Memory B cell (primary cell): Measurements from ENCODE around the gene DRC7.
A peak's percentile ranks its signal among the peaks of the same experiment; 100 is the strongest.
"Not testable (repeated sequence)": the region's sequence is repeated elsewhere in the genome, so short reads cannot be mapped to it uniquely, and the experiment has no call there.

Experiments
- ATAC-seq: fragments of 150-1000 bp; cut with Tn5 transposase; 2 replicates; pipeline ENCODE4 v1.10.0; 2021; ENCODE audit warnings: low read depth, mild to moderate bottlenecking, moderate library complexity
- DNase-seq, 2 donors: peaks; one replicate each; pipeline ENCODE4 v3.0.0; 2022; ENCODE audit warnings: low spot score in 2 of 2
- H3K27ac Mint-ChIP-seq: one replicate; pipeline ENCODE4 v1.8.0; 2022; ENCODE audit warnings: mild to moderate bottlenecking, moderate library complexity, mixed read lengths
- H3K27me3 Mint-ChIP-seq: one replicate; pipeline ENCODE4 v1.8.0; 2022; ENCODE audit warnings: mixed read lengths
- H3K36me3 Mint-ChIP-seq: one replicate; pipeline ENCODE4 v1.8.0; 2022; ENCODE audit warnings: mild to moderate bottlenecking, mixed read lengths
- H3K4me1 Mint-ChIP-seq: one replicate; pipeline ENCODE4 v1.8.0; 2022; ENCODE audit warnings: mixed read lengths
- H3K4me3 Mint-ChIP-seq: one replicate; pipeline ENCODE4 v1.8.0; 2022; ENCODE audit warnings: mild to moderate bottlenecking, moderate library complexity, mixed read lengths
- H3K9me3 Mint-ChIP-seq: one replicate; pipeline ENCODE4 v1.8.0; 2022; ENCODE audit warnings: mixed read lengths

The DRC7 gene

DNA sequence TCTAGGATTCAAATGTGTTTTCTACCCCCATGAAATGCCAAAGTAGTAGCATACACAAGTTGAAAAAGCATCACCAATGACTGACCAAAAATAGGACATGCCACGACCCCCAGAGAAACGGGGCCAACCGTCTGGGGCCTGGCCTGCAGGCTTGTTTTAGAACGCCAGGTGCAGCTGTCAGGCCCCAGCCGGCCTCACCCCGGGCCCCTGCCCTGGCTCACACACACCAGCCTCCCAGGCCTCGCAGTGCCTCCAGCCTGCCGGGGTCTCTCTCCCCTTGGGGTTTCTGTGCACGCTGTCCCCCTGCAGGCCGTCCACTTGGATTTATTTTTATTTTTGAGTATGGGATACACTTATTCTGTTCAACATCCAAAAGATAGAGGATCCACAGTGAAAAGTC is 48.9 kb downstream of the DRC7 start:
- H3K4me3 Mint-ChIP-seq = no peak overlapping the region
- no peaks in the 10 kb centered on the region for H3K4me1 Mint-ChIP-seq
- H3K27me3 Mint-ChIP-seq = no peaks in the 10 kb centered on the region
- H3K27ac Mint-ChIP-seq = no peak overlapping the region
- DNase-seq = no peak
- peaks cover 1% of the 10 kb centered on the region for H3K36me3 Mint-ChIP-seq
- no peaks in the 10 kb centered on the region for H3K9me3 Mint-ChIP-seq
- no peak for ATAC-seq

DNA sequence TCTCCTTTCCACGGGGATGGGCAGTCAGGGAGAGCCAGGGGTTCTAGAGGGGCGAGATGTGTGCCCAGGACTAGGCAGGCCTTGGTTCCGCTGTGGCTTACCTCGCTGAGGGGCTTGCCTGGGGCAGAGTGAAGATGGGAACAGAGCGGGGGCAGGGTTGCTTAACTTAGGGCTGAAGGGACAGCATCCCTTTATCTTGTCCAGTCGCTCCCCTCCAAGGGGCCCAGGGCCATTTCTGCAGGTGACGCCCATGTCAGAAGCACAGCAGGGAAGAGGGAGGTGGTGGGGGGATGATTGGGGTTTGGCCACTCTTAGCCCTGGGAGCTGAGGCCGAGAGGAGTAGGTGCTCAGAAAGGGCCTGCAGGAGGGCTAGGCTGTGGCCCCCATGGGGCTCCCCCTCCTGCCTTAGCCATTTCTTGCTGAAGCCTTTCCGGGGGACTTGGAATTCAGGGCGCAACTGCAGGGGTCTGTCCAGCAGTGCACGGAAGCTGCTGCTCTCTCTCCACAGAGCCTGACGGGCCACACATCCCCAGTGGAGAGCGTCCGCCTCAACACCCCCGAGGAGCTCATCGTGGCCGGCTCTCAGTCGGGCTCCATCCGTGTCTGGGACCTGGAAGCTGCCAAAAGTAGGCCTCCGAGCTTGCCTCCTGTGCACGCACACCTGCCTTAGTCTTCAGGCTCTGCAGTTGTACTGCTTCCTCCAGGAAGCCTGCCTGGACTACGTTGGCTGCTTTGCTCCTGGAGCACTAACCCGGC is 49.5 kb downstream of the DRC7 start:
- no peak overlapping the region for H3K4me3 Mint-ChIP-seq
- no peaks in the 10 kb centered on the region for H3K27me3 Mint-ChIP-seq
- no peak for DNase-seq
- H3K27ac Mint-ChIP-seq = no peak overlapping the region
- H3K4me1 Mint-ChIP-seq = no peaks in the 10 kb centered on the region
- H3K9me3 Mint-ChIP-seq = no peaks in the 10 kb centered on the region
- H3K36me3 Mint-ChIP-seq = peaks cover 1% of the 10 kb centered on the region
- no peak for ATAC-seq

DNA sequence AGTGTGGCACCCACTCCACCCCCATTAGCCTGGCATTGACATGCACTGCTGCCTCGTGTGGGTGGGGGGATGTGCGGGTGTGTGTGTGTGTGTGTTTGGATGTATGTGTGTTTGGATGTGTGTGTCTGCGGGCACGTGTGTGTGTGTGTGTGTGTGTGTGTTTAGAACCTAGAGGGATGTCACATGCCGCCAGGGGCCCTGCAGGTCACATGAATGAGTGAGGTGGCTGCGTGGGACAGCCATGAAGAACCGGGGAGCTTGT is 50.0 kb downstream of the DRC7 start:
- no peak for DNase-seq
- Mint-ChIP-seq H3K36me3 (peaks cover 1% of the 10 kb centered on the region), H3K27ac (no peak overlapping the region), H3K4me1 (no peaks in the 10 kb centered on the region), H3K27me3 (no peaks in the 10 kb centered on the region), H3K4me3 (no peak overlapping the region), H3K9me3 (no peaks in the 10 kb centered on the region)
- ATAC-seq = no peak

- no peaks in the 10 kb centered on the region for H3K27me3 Mint-ChIP-seq
- DNase-seq (no peak), ATAC-seq (no peak)
- H3K9me3 Mint-ChIP-seq = no peaks in the 10 kb centered on the region
- no peaks in the 10 kb centered on the region for H3K4me1 Mint-ChIP-seq
- peaks cover 1% of the 10 kb centered on the region for H3K36me3 Mint-ChIP-seq
- H3K4me3 Mint-ChIP-seq = no peak overlapping the region
- H3K27ac Mint-ChIP-seq = no peak overlapping the region
Observed at GRCh38 chr16:57745768-57746167, 51.2 kb downstream of the DRC7 start.

GRCh38 chr16:57746316-57746715 is 51.7 kb downstream of the DRC7 start:
- H3K9me3 Mint-ChIP-seq, H3K27ac Mint-ChIP-seq, H3K4me1 Mint-ChIP-seq, DNase-seq, H3K36me3 Mint-ChIP-seq, H3K4me3 Mint-ChIP-seq, H3K27me3 Mint-ChIP-seq, ATAC-seq: not testable (repeated sequence)

DNA sequence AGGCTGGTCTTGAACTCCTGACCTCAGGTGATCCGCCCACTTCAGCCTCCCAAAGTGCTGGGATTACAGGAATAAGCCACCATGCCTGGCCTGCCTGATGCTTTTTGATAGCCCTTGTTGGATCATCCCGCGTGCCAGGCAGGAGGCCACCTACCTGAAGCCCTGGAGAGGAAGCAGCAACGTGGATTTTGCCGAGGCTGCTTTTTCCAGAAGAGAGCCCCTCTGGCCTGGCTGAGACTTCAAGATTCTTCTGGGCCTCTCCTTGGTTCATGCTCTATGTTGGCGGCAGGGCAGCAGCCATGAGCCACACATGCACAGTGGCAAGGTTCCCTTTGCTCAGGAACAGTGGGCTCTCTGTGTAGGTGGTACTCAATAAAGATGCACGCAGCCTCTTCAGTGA is 52.5 kb downstream of the DRC7 start:
- no peaks in the 10 kb centered on the region for H3K9me3 Mint-ChIP-seq
- H3K27ac Mint-ChIP-seq = no peak overlapping the region
- ATAC-seq (no peak), DNase-seq (no peak)
- H3K4me1 Mint-ChIP-seq = no peaks in the 10 kb centered on the region
- peaks cover 4% of the 10 kb centered on the region for H3K36me3 Mint-ChIP-seq
- H3K4me3 Mint-ChIP-seq = no peak overlapping the region
- no peaks in the 10 kb centered on the region for H3K27me3 Mint-ChIP-seq

- H3K4me3 Mint-ChIP-seq = no peak overlapping the region
- H3K27me3 Mint-ChIP-seq = no peaks in the 10 kb centered on the region
- H3K9me3 Mint-ChIP-seq = no peaks in the 10 kb centered on the region
- DNase-seq (no peak), ATAC-seq (no peak)
- H3K4me1 Mint-ChIP-seq = no peaks in the 10 kb centered on the region
- no peak overlapping the region for H3K27ac Mint-ChIP-seq
- peaks cover 4% of the 10 kb centered on the region for H3K36me3 Mint-ChIP-seq
Observed at GRCh38 chr16:57747496-57747895, 52.9 kb downstream of the DRC7 start.

- no peak for DNase-seq
- no peak overlapping the region for H3K4me3 Mint-ChIP-seq
- H3K9me3 Mint-ChIP-seq = no peaks in the 10 kb centered on the region
- ATAC-seq = no peak
- H3K4me1 Mint-ChIP-seq = no peaks in the 10 kb centered on the region
- peaks cover 4% of the 10 kb centered on the region for H3K36me3 Mint-ChIP-seq
- no peak overlapping the region for H3K27ac Mint-ChIP-seq
- H3K27me3 Mint-ChIP-seq = no peaks in the 10 kb centered on the region
Observed at GRCh38 chr16:57747996-57748395, 53.4 kb downstream of the DRC7 start.

- peaks cover 4% of the 10 kb centered on the region for H3K36me3 Mint-ChIP-seq
- H3K4me3 Mint-ChIP-seq = no peak overlapping the region
- H3K9me3 Mint-ChIP-seq = no peaks in the 10 kb centered on the region
- H3K27me3 Mint-ChIP-seq = no peaks in the 10 kb centered on the region
- DNase-seq = no peak
- ATAC-seq = no peak
- peak overlapping the region; percentile 41 for H3K27ac Mint-ChIP-seq
- H3K4me1 Mint-ChIP-seq = no peaks in the 10 kb centered on the region
Observed at GRCh38 chr16:57748596-57748995, 54.0 kb downstream of the DRC7 start.

DNA sequence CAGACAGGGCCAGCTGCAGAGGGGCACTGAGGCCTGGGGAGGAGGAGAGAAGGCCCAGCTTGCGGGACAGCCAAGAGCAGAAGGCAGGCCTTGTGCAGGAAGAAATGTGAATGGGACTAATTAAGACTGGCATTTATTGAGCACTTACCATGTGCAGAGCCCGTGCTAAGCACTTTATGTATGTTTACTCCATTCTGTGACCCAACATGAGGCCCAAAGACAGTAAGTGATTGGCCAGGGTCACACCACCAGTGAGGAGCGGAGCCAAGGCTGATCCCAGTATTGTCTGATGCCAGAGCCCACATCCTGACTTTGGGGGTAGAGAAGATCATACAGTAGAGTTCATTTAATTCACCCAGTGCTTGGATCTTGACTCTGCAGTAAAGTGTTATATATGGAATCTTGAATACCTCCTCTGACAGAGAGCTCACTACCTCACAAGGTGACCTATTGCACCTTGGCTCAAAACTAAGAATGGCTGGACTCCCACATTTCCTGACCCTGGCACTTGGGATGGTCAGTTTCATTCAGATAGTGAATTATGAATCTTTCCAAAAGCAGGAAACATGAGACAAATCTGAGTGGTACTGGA is 54.6 kb downstream of the DRC7 start:
- no peak for ATAC-seq
- Mint-ChIP-seq H3K9me3 (no peaks in the 10 kb centered on the region), H3K27ac (peak overlapping the region; percentile 41), H3K4me3 (no peak overlapping the region), H3K4me1 (no peaks in the 10 kb centered on the region), H3K36me3 (peaks cover 7% of the 10 kb centered on the region), H3K27me3 (no peaks in the 10 kb centered on the region)
- DNase-seq = no peak

DNA sequence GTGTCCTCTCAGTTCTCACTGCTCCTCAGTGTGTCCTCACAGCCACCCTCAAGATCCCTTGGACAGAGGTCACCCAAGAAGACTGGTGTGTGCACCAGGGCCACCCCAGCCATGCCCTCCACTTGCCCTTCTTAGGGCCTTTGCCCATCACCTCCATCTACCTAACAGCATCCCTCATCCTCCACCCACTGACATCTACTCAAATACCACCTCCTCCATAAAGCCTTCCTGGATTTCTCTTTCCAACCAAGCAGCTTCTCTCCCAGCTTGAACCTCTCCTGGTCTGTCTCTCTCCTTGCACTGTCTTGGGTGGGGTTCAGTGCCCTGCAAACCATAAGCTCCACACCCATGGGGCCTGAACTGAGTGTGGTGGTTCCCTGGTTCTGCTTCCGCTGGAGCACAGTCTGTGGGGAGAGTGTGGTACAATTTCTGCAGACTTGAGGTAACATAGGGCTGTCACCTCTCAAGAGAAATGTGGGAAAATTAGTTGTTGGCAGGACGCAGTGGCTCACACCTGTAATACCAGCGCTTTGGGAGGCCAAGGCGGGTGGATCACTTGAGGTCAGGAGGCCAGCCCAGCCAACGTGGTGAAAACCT is 55.3 kb downstream of the DRC7 start:
- no peak for ATAC-seq
- Mint-ChIP-seq H3K27ac (no peak overlapping the region), H3K4me3 (no peak overlapping the region), H3K36me3 (peaks cover 7% of the 10 kb centered on the region), H3K4me1 (no peaks in the 10 kb centered on the region), H3K27me3 (no peaks in the 10 kb centered on the region), H3K9me3 (no peaks in the 10 kb centered on the region)
- no peak for DNase-seq

GRCh38 chr16:57750796-57751538 is 56.4 kb downstream of the DRC7 start:
- ATAC-seq (no peak), DNase-seq (no peak)
- Mint-ChIP-seq H3K36me3 (peaks cover 8% of the 10 kb centered on the region), H3K4me1 (no peaks in the 10 kb centered on the region), H3K9me3 (no peaks in the 10 kb centered on the region), H3K4me3 (no peak overlapping the region), H3K27me3 (no peaks in the 10 kb centered on the region), H3K27ac (no peak overlapping the region)

DNA sequence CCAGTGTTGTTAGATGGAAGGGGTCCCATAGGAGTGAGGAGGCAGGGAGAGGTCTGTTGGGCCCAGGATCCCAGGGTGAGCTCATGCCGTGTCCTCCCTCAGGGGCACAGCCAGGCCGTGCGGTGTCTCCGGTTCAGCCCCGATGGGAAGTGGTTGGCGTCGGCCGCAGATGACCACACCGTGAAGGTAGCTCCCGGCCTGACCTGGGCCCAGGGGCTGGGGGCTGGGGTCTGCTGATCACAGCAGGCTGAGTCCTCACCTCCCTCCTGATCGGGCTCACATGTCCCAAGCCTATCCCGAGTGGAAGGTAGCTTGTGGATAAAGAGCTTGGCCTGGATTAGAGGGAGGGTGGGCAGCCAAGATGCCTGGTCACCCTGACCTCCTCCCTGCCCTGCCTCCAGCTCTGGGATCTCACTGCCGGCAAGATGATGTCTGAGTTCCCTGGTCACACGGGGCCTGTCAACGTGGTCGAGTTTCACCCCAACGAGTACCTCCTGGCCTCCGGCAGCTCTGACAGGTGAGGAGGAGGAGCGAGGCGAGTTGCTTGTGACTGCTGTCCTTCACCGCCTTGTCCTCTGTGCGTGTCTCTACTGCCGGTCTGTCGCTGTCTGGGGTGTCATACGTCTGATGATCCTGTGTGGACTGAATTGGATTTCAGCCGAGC is 57.1 kb downstream of the DRC7 start:
- Mint-ChIP-seq H3K36me3 (peaks cover 10% of the 10 kb centered on the region), H3K27me3 (no peaks in the 10 kb centered on the region), H3K27ac (no peak overlapping the region), H3K9me3 (no peaks in the 10 kb centered on the region), H3K4me3 (no peak overlapping the region), H3K4me1 (no peaks in the 10 kb centered on the region)
- DNase-seq = no peak
- ATAC-seq = no peak

DNA sequence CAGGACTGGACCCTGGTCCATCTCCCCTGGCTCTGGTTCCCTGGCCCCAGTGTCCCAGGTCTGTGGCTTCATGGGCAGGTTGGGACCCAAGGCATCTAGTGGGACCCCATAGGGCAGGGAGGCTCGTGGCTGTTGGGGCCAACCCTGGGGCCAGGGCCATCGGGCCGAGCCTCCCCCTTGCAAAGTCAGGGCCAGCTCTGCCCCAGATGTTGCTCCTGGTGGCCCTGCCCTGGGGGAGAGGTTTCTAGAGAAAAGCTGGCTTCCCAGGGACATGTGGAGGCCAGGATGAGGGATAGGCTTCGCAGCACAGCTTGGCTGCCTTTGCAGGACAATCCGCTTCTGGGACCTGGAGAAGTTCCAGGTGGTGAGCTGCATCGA is 57.6 kb downstream of the DRC7 start:
- peaks cover 10% of the 10 kb centered on the region for H3K36me3 Mint-ChIP-seq
- no peaks in the 10 kb centered on the region for H3K9me3 Mint-ChIP-seq
- H3K4me1 Mint-ChIP-seq = no peaks in the 10 kb centered on the region
- ATAC-seq (no peak), DNase-seq (no peak)
- H3K4me3 Mint-ChIP-seq = no peak overlapping the region
- H3K27ac Mint-ChIP-seq = no peak overlapping the region
- H3K27me3 Mint-ChIP-seq = no peaks in the 10 kb centered on the region
